Measurements from ENCODE around the gene NLRP10.

Gene NLRP10

DNA sequence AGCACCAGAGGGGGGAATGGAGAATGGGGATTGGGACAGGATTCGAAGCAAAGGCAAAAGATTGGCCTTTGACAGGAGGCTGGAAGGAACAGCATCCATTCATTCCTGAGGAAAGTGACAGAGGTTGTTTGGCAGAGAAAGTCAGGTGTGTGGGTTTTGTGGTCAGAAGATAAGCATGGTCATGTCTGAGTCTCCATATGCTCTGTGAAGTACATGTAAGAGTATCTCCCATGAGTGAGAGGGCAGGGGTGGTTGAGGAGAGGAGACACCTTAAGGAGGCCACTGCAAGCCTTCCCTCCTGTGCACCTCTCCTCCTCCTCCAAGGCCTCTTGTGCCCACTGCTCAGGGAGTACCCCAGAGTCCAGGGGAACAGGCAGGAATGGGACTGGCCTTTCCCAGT is 1.9 kb upstream of the NLRP10 start:
- peaks cover 2% of the 10 kb centered on the region; the same call in 1 of the 2 replicates for H4K20me1 ChIP-seq (ENCODE audit: insufficient read depth, low read length)
- ATAC-seq (ENCODE audit: insufficient read depth, low read depth), result no peak
- TF ChIP-seq EZH2 (IDR thresholded peaks at IDR 0.05; ENCODE audit: borderline replicate concordance, low read depth, low read length, severe bottlenecking) (no peak), CTCF (IDR thresholded peaks at IDR 0.05; ENCODE audit: borderline replicate concordance, extremely low read depth, low read length, poor library complexity, severe bottlenecking) (no peak)
- H3K9me3 ChIP-seq (ENCODE audit: insufficient read depth, low read length, severe bottlenecking), result no peaks in the 10 kb centered on the region
- H3K4me1 ChIP-seq (ENCODE audit: insufficient read depth, low read length), result no peaks in the 10 kb centered on the region
- H3K9ac ChIP-seq (ENCODE audit: low read depth, low read length), result no peak overlapping the region
- no peak overlapping the region for H3K4me3 ChIP-seq (ENCODE audit: low read depth in 1 of 2, low read length in 2 of 2)
- no peak for DNase-seq
- H3K36me3 ChIP-seq (ENCODE audit: insufficient read depth, low read length), result no peaks in the 10 kb centered on the region
- peaks cover 25% of the 10 kb centered on the region for H3K27me3 ChIP-seq (ENCODE audit: insufficient read depth, low read length, poor library complexity)
- H3K4me2 ChIP-seq (ENCODE audit: insufficient read depth, low read length), result no peak overlapping the region
- no peaks in the 10 kb centered on the region for H3K79me2 ChIP-seq (ENCODE audit: insufficient read depth, low read length)
- H3K27ac ChIP-seq (ENCODE audit: low read length), result no peak overlapping the region
- no peak overlapping the region for H2AFZ ChIP-seq (ENCODE audit: low read depth, low read length)

GRCh38 chr11:7964873-7965272 is 374 bp downstream of the NLRP10 start:
- Histone ChIP-seq H3K27ac (ENCODE audit: low read length) (no peak overlapping the region), H3K4me2 (ENCODE audit: insufficient read depth, low read length) (no peak overlapping the region), H3K9ac (ENCODE audit: low read depth, low read length) (no peak overlapping the region), H2AFZ (ENCODE audit: low read depth, low read length) (no peak overlapping the region), H3K4me3 (ENCODE audit: low read depth in 1 of 2, low read length in 2 of 2) (no peak overlapping the region), H3K27me3 (ENCODE audit: insufficient read depth, low read length, poor library complexity) (peaks cover 20% of the 10 kb centered on the region), H3K9me3 (ENCODE audit: insufficient read depth, low read length, severe bottlenecking) (no peaks in the 10 kb centered on the region), H4K20me1 (ENCODE audit: insufficient read depth, low read length) (no peaks in the 10 kb centered on the region), H3K79me2 (ENCODE audit: insufficient read depth, low read length) (no peaks in the 10 kb centered on the region), H3K4me1 (ENCODE audit: insufficient read depth, low read length) (no peaks in the 10 kb centered on the region), H3K36me3 (ENCODE audit: insufficient read depth, low read length) (no peaks in the 10 kb centered on the region)
- TF ChIP-seq CTCF (IDR thresholded peaks at IDR 0.05; ENCODE audit: borderline replicate concordance, extremely low read depth, low read length, poor library complexity, severe bottlenecking), result no peak
- no peak for TF ChIP-seq EZH2 (IDR thresholded peaks at IDR 0.05; ENCODE audit: borderline replicate concordance, low read depth, low read length, severe bottlenecking)
- DNase-seq, result no peak
- no peak for ATAC-seq (ENCODE audit: insufficient read depth, low read depth)

DNA sequence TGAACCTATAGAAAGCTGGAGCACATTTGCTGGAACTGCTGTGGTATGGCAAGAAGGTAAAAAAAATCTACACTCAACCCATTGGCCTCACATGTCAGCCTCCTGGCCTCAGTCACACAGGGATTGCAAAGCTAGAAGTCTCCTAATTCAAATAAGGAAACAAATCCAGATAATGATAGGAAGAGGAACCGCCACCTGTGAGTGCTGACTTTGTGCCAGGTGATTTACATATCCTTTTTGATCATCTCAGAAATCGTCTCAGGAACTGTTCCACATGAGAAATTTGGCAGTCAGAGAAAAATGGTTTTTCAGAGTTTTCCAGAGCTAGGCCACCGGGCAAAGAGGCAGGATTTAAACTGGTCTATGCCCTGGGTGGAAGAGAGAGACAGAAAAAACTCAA is 986 bp downstream of the NLRP10 start:
- ATAC-seq (ENCODE audit: insufficient read depth, low read depth) (no peak), DNase-seq (no peak)
- no peak overlapping the region for H3K27ac ChIP-seq (ENCODE audit: low read length)
- no peak overlapping the region for H2AFZ ChIP-seq (ENCODE audit: low read depth, low read length)
- no peaks in the 10 kb centered on the region for H3K4me1 ChIP-seq (ENCODE audit: insufficient read depth, low read length)
- no peak overlapping the region for H3K4me2 ChIP-seq (ENCODE audit: insufficient read depth, low read length)
- TF ChIP-seq EZH2 (IDR thresholded peaks at IDR 0.05; ENCODE audit: borderline replicate concordance, low read depth, low read length, severe bottlenecking), result no peak
- no peak for TF ChIP-seq CTCF (IDR thresholded peaks at IDR 0.05; ENCODE audit: borderline replicate concordance, extremely low read depth, low read length, poor library complexity, severe bottlenecking)
- no peaks in the 10 kb centered on the region for H3K79me2 ChIP-seq (ENCODE audit: insufficient read depth, low read length)
- H3K27me3 ChIP-seq (ENCODE audit: insufficient read depth, low read length, poor library complexity), result peaks cover 18% of the 10 kb centered on the region
- no peaks in the 10 kb centered on the region for H4K20me1 ChIP-seq (ENCODE audit: insufficient read depth, low read length)
- no peaks in the 10 kb centered on the region for H3K36me3 ChIP-seq (ENCODE audit: insufficient read depth, low read length)
- no peak overlapping the region for H3K4me3 ChIP-seq (ENCODE audit: low read depth in 1 of 2, low read length in 2 of 2)
- H3K9me3 ChIP-seq (ENCODE audit: insufficient read depth, low read length, severe bottlenecking), result no peaks in the 10 kb centered on the region
- no peak overlapping the region for H3K9ac ChIP-seq (ENCODE audit: low read depth, low read length)

- no peak overlapping the region for H3K9ac ChIP-seq (ENCODE audit: low read depth, low read length)
- H4K20me1 ChIP-seq (ENCODE audit: insufficient read depth, low read length), result no peaks in the 10 kb centered on the region
- H3K4me2 ChIP-seq (ENCODE audit: insufficient read depth, low read length), result no peak overlapping the region
- no peaks in the 10 kb centered on the region for H3K4me1 ChIP-seq (ENCODE audit: insufficient read depth, low read length)
- no peak overlapping the region for H3K4me3 ChIP-seq (ENCODE audit: low read depth in 1 of 2, low read length in 2 of 2)
- no peaks in the 10 kb centered on the region for H3K79me2 ChIP-seq (ENCODE audit: insufficient read depth, low read length)
- H3K27me3 ChIP-seq (ENCODE audit: insufficient read depth, low read length, poor library complexity), result no peaks in the 10 kb centered on the region
- H2AFZ ChIP-seq (ENCODE audit: low read depth, low read length), result no peak overlapping the region
- H3K9me3 ChIP-seq (ENCODE audit: insufficient read depth, low read length, severe bottlenecking), result no peaks in the 10 kb centered on the region
- DNase-seq (no peak), ATAC-seq (ENCODE audit: insufficient read depth, low read depth) (no peak)
- H3K36me3 ChIP-seq (ENCODE audit: insufficient read depth, low read length), result no peaks in the 10 kb centered on the region
- TF ChIP-seq EZH2 (IDR thresholded peaks at IDR 0.05; ENCODE audit: borderline replicate concordance, low read depth, low read length, severe bottlenecking), result no peak
- H3K27ac ChIP-seq (ENCODE audit: low read length), result no peak overlapping the region
Observed at GRCh38 chr11:7955191-7955590, 10.1 kb downstream of the NLRP10 start.
